Trophoblast cell (in vitro differentiated cells and primary cell): ENCODE measurements around the gene RIPOR3.

ENCODE experiments used
- DNase-seq, 2 donors: peaks; one replicate each; pipeline ENCODE4 v3.0.0-alpha.2; 2016
- H2AFZ ChIP-seq: 2 replicates; pipeline ENCODE4 v1.6.1; 2013; ENCODE audit warnings: low read length, moderate library complexity, mild to moderate bottlenecking; ENCODE audit not compliant: insufficient read depth, poor library complexity
- H2AK5ac ChIP-seq: 2 replicates; pipeline ENCODE4 v1.6.1; 2013; ENCODE audit warnings: mild to moderate bottlenecking, low read length
- H2BK120ac ChIP-seq: 2 replicates; pipeline ENCODE4 v1.6.1; 2013; ENCODE audit warnings: low read length, mild to moderate bottlenecking, moderate library complexity; ENCODE audit not compliant: insufficient read depth, poor library complexity
- H2BK12ac ChIP-seq: 2 replicates; pipeline ENCODE4 v1.6.1; 2013; ENCODE audit warnings: mild to moderate bottlenecking, low read length, moderate library complexity
- H2BK5ac ChIP-seq: 2 replicates; pipeline ENCODE4 v1.6.1; 2013; ENCODE audit warnings: low read length, low read depth, moderate library complexity, mild to moderate bottlenecking; ENCODE audit not compliant: poor library complexity
- H3K14ac ChIP-seq: 2 replicates; pipeline ENCODE4 v1.6.1; 2013; ENCODE audit warnings: mild to moderate bottlenecking, low read length
- H3K18ac ChIP-seq: 2 replicates; pipeline ENCODE4 v1.6.1; 2013; ENCODE audit warnings: mild to moderate bottlenecking, low read length
- H3K23ac ChIP-seq: 2 replicates; pipeline ENCODE4 v1.6.1; 2013; ENCODE audit warnings: low read length
- H3K27ac ChIP-seq: 2 replicates; pipeline ENCODE4 v1.5.1; 2013; ENCODE audit warnings: low read depth, mild to moderate bottlenecking, inconsistent platforms, low read length, moderate library complexity
- H3K27me3 ChIP-seq: 2 replicates; pipeline ENCODE4 v1.6.1; 2013; ENCODE audit warnings: inconsistent platforms, mild to moderate bottlenecking, low read length, moderate library complexity; ENCODE audit not compliant: insufficient read depth
- H3K36me3 ChIP-seq, 2 experiments: 1 replicate in 1 of 2; 2 replicates in 1 of 2; pipeline ENCODE4 v1.6.1; 2013; ENCODE audit warnings: low read length in 2 of 2, mild to moderate bottlenecking in 2 of 2, moderate library complexity in 1 of 2; ENCODE audit not compliant: insufficient read depth in 2 of 2, control insufficient read depth in 1 of 2
- H3K4ac ChIP-seq: 2 replicates; pipeline ENCODE4 v1.6.1; 2013; ENCODE audit warnings: low read depth, mild to moderate bottlenecking, low read length, moderate library complexity
- H3K4me1 ChIP-seq, 2 experiments: 1 replicate in 1 of 2; 2 replicates in 1 of 2; pipeline ENCODE4 v1.6.1; 2013; ENCODE audit warnings: low read length in 2 of 2, mild to moderate bottlenecking in 2 of 2, moderate library complexity in 1 of 2; ENCODE audit not compliant: insufficient read depth in 2 of 2, control insufficient read depth in 1 of 2
- H3K4me2 ChIP-seq: 2 replicates; pipeline ENCODE4 v1.6.1; 2013; ENCODE audit warnings: inconsistent platforms, mild to moderate bottlenecking, low read length, moderate library complexity
- H3K4me3 ChIP-seq: 2 replicates; pipeline ENCODE4 v1.5.1; 2013; ENCODE audit warnings: mild to moderate bottlenecking, low read depth, low read length, inconsistent platforms
- H3K79me1 ChIP-seq: one replicate; pipeline ENCODE4 v1.6.1; 2013; ENCODE audit warnings: low read length
- H3K79me2 ChIP-seq: 2 replicates; pipeline ENCODE4 v1.6.1; 2013; ENCODE audit warnings: low read length, mild to moderate bottlenecking; ENCODE audit not compliant: control insufficient read depth, insufficient read depth, poor library complexity
- H3K9ac ChIP-seq: 2 replicates; pipeline ENCODE4 v1.6.1; 2013; ENCODE audit warnings: mild to moderate bottlenecking, low read length
- H3K9me3 ChIP-seq: 2 replicates; pipeline ENCODE4 v1.6.1; 2013; ENCODE audit warnings: low read depth, mild to moderate bottlenecking, control low read depth, inconsistent platforms, low read length; ENCODE audit not compliant: insufficient read depth
- H4K12ac ChIP-seq: 2 replicates; pipeline ENCODE4 v1.6.1; 2013; ENCODE audit warnings: low read depth, mild to moderate bottlenecking, low read length, moderate library complexity
- H4K8ac ChIP-seq: 2 replicates; pipeline ENCODE4 v1.6.1; 2013; ENCODE audit warnings: low read depth, mild to moderate bottlenecking, low read length, moderate library complexity
- H4K91ac ChIP-seq: one replicate; pipeline ENCODE4 v1.6.1; 2013; ENCODE audit warnings: low read depth, mild to moderate bottlenecking, low read length, moderate library complexity
- WGBS: extraction: QIAGEN DNeasy Blood & Tissue Kit; methylation state at CpG from one replicate; pipeline ENCODE4 v1.1.7; 2013; ENCODE audit warnings: missing lambda C conversion rate; ENCODE audit not compliant: insufficient read length, insufficient coverage; ENCODE audit errors: extremely low coverage; 5-methylcytosine and 5-hydroxymethylcytosine counted together

The RIPOR3 gene

GRCh38 chr20:50607436-50607835 is 83.9 kb downstream of the RIPOR3 start:
- Histone ChIP-seq H3K79me1 (no peaks in the 10 kb centered on the region), H2BK120ac (no peak overlapping the region), H4K91ac (no peak overlapping the region), H3K9me3 (peaks cover 2% of the 10 kb centered on the region), H3K18ac (no peak overlapping the region), H4K12ac (no peak overlapping the region), H3K27ac (no peak overlapping the region), H3K4me2 (no peak overlapping the region), H3K4me1 (peaks cover 3% of the 10 kb centered on the region in 2 experiments), H3K4me3 (no peak overlapping the region), H2BK12ac (no peak overlapping the region), H4K8ac (no peak overlapping the region), H3K27me3 (no peaks in the 10 kb centered on the region), H2AK5ac (no peak overlapping the region), H3K36me3 (no peaks in the 10 kb centered on the region), H3K9ac (no peak overlapping the region), H2BK5ac (no peak overlapping the region), H3K79me2 (no peaks in the 10 kb centered on the region), H3K4ac (no peak overlapping the region), H3K23ac (no peak overlapping the region), H2AFZ (no peak overlapping the region), H3K14ac (no peak overlapping the region)
- no peak for DNase-seq
- WGBS = no CpG with 5 or more reads among the region's 9 CpGs

- Histone ChIP-seq H3K27ac (no peak overlapping the region), H3K4me1 (peaks cover 3% of the 10 kb centered on the region in 2 experiments), H3K4me2 (no peak overlapping the region), H3K18ac (no peak overlapping the region), H4K91ac (no peak overlapping the region), H3K4ac (no peak overlapping the region), H3K14ac (no peak overlapping the region), H3K36me3 (no peaks in the 10 kb centered on the region), H2AFZ (no peak overlapping the region), H4K8ac (no peak overlapping the region), H2BK120ac (no peak overlapping the region), H2BK5ac (no peak overlapping the region), H2BK12ac (no peak overlapping the region), H2AK5ac (no peak overlapping the region), H3K4me3 (no peak overlapping the region), H3K27me3 (no peaks in the 10 kb centered on the region), H3K9me3 (peaks cover 2% of the 10 kb centered on the region), H3K9ac (no peak overlapping the region), H3K79me2 (no peaks in the 10 kb centered on the region), H4K12ac (no peak overlapping the region), H3K79me1 (no peaks in the 10 kb centered on the region), H3K23ac (no peak overlapping the region)
- no CpG with 5 or more reads among the region's 5 CpGs for WGBS
- DNase-seq = no peak
These were observed 86.2 kb downstream of the RIPOR3 start for GRCh38 chr20:50605136-50605535.

GRCh38 chr20:50604451-50604850 is 86.9 kb downstream of the RIPOR3 start:
- H3K4me2 ChIP-seq = no peak overlapping the region
- H3K27me3 ChIP-seq = no peaks in the 10 kb centered on the region
- no peak overlapping the region for H4K91ac ChIP-seq
- no CpG with 5 or more reads among the region's 12 CpGs for WGBS
- H3K79me1 ChIP-seq = no peaks in the 10 kb centered on the region
- no peak overlapping the region for H3K4me3 ChIP-seq
- no peak overlapping the region for H2AFZ ChIP-seq
- no peak overlapping the region for H3K27ac ChIP-seq
- no peak overlapping the region for H3K23ac ChIP-seq
- H3K36me3 ChIP-seq = no peaks in the 10 kb centered on the region
- no peak overlapping the region for H4K12ac ChIP-seq
- H3K18ac ChIP-seq = no peak overlapping the region
- no peak for DNase-seq
- H3K4me1 ChIP-seq = peaks cover 3% of the 10 kb centered on the region in 2 experiments
- H2AK5ac ChIP-seq = no peak overlapping the region
- no peaks in the 10 kb centered on the region for H3K79me2 ChIP-seq
- no peak overlapping the region for H2BK5ac ChIP-seq
- H3K9ac ChIP-seq = no peak overlapping the region
- H3K9me3 ChIP-seq = peaks cover 2% of the 10 kb centered on the region
- no peak overlapping the region for H3K14ac ChIP-seq
- H2BK12ac ChIP-seq = no peak overlapping the region
- no peak overlapping the region for H3K4ac ChIP-seq
- H2BK120ac ChIP-seq = no peak overlapping the region
- no peak overlapping the region for H4K8ac ChIP-seq

GRCh38 chr20:50602432-50603088 is 88.8 kb downstream of the RIPOR3 start:
- WGBS = no CpG with 5 or more reads among the region's 15 CpGs
- H3K36me3 ChIP-seq = no peaks in the 10 kb centered on the region
- H4K12ac ChIP-seq = no peak overlapping the region
- H3K79me1 ChIP-seq = no peaks in the 10 kb centered on the region
- H3K27me3 ChIP-seq = no peaks in the 10 kb centered on the region
- no peak overlapping the region for H3K27ac ChIP-seq
- H4K8ac ChIP-seq = no peak overlapping the region
- H3K23ac ChIP-seq = no peak overlapping the region
- H4K91ac ChIP-seq = no peak overlapping the region
- no peak overlapping the region for H3K4me2 ChIP-seq
- no peak overlapping the region for H2AFZ ChIP-seq
- peaks cover 3% of the 10 kb centered on the region in 2 experiments for H3K4me1 ChIP-seq
- H3K9ac ChIP-seq = no peak overlapping the region
- H3K9me3 ChIP-seq = peaks cover 2% of the 10 kb centered on the region
- H3K4ac ChIP-seq = no peak overlapping the region
- no peak for DNase-seq
- H2AK5ac ChIP-seq = no peak overlapping the region
- H3K18ac ChIP-seq = no peak overlapping the region
- H3K14ac ChIP-seq = no peak overlapping the region
- no peaks in the 10 kb centered on the region for H3K79me2 ChIP-seq
- no peak overlapping the region for H2BK12ac ChIP-seq
- no peak overlapping the region for H3K4me3 ChIP-seq
- no peak overlapping the region for H2BK5ac ChIP-seq
- H2BK120ac ChIP-seq = no peak overlapping the region
